H9 (cell line): ENCODE data around the gene CNR1. TPM values are rescaled to one million over a fixed set of nuclear protein-coding genes. Genes with fewer than 3 reads are reported as not detected.

Experiments
- DNase-seq: peaks from one replicate; pipeline ENCODE4 v3.0.0-alpha.2; 2017
- H2AFZ ChIP-seq: one replicate; pipeline ENCODE4 v1.6.1; 2013; ENCODE audit warnings: mild to moderate bottlenecking, low read length, control low read depth, moderate library complexity
- H2AK5ac ChIP-seq: 2 replicates; pipeline ENCODE4 v1.6.1; 2013; ENCODE audit warnings: low read length, control low read depth, mixed read lengths; ENCODE audit not compliant: insufficient read length
- H2BK120ac ChIP-seq: one replicate; pipeline ENCODE4 v1.6.1; 2013; ENCODE audit warnings: low read depth, mild to moderate bottlenecking, low read length, control low read depth, inconsistent platforms; ENCODE audit not compliant: poor library complexity, severe bottlenecking
- H2BK12ac ChIP-seq: 2 replicates; pipeline ENCODE4 v1.6.1; 2013; ENCODE audit warnings: low read length, control low read depth, mixed read lengths, low read depth; ENCODE audit not compliant: insufficient read length
- H2BK15ac ChIP-seq: 2 replicates; pipeline ENCODE4 v1.6.1; 2013; ENCODE audit warnings: low read depth, low read length, control low read depth
- H2BK20ac ChIP-seq: one replicate; pipeline ENCODE4 v1.6.1; 2013; ENCODE audit warnings: low read depth, mild to moderate bottlenecking, low read length, control low read depth, inconsistent platforms; ENCODE audit not compliant: poor library complexity, severe bottlenecking
- H2BK5ac ChIP-seq: 2 replicates; pipeline ENCODE4 v1.6.1; 2013; ENCODE audit warnings: low read length, control low read depth, mixed read lengths; ENCODE audit not compliant: insufficient read length
- H3K14ac ChIP-seq: 2 replicates; pipeline ENCODE4 v1.6.1; 2013; ENCODE audit warnings: low read length, control low read depth; ENCODE audit not compliant: insufficient read depth
- H3K18ac ChIP-seq: 2 replicates; pipeline ENCODE4 v1.6.1; 2013; ENCODE audit warnings: low read depth, mild to moderate bottlenecking, mixed read lengths, low read length, control low read depth; ENCODE audit not compliant: insufficient read length
- H3K23ac ChIP-seq: 2 replicates; pipeline ENCODE4 v1.6.1; 2013; ENCODE audit warnings: low read length, control low read depth, mixed read lengths, low read depth; ENCODE audit not compliant: insufficient read length
- H3K23me2 ChIP-seq: 2 replicates; pipeline ENCODE4 v1.6.1; 2013; ENCODE audit warnings: low read depth, mild to moderate bottlenecking, mixed read lengths, low read length, control low read depth; ENCODE audit not compliant: insufficient read length, poor library complexity, severe bottlenecking
- H3K27ac ChIP-seq: 2 replicates; pipeline ENCODE4 v1.5.1; 2013; ENCODE audit warnings: low read length, control low read depth, mixed read lengths, low read depth; ENCODE audit not compliant: insufficient read length
- H3K27me3 ChIP-seq: 2 replicates; pipeline ENCODE4 v1.6.1; 2013; ENCODE audit warnings: low read length, control low read depth, inconsistent platforms; ENCODE audit not compliant: insufficient read depth
- H3K4ac ChIP-seq: 2 replicates; pipeline ENCODE4 v1.6.1; 2013; ENCODE audit warnings: low read depth, mild to moderate bottlenecking, control low read depth, inconsistent platforms, low read length, moderate library complexity
- H3K4me1 ChIP-seq: 2 replicates; pipeline ENCODE4 v1.6.1; 2013; ENCODE audit warnings: low read length, control low read depth, inconsistent platforms; ENCODE audit not compliant: insufficient read depth
- H3K4me2 ChIP-seq: 2 replicates; pipeline ENCODE4 v1.6.1; 2013; ENCODE audit warnings: low read length, control low read depth, mixed read lengths; ENCODE audit not compliant: insufficient read length, insufficient read depth
- H3K56ac ChIP-seq: 2 replicates; pipeline ENCODE4 v1.6.1; 2013; ENCODE audit warnings: low read depth, mild to moderate bottlenecking, mixed read lengths, low read length, control low read depth; ENCODE audit not compliant: insufficient read length
- H3K79me1 ChIP-seq: 2 replicates; pipeline ENCODE4 v1.6.1; 2013; ENCODE audit warnings: low read depth, mild to moderate bottlenecking, moderate library complexity, low read length, control low read depth, inconsistent platforms; ENCODE audit not compliant: insufficient read depth, poor library complexity, severe bottlenecking
- H3K79me2 ChIP-seq: 2 replicates; pipeline ENCODE4 v1.6.1; 2013; ENCODE audit warnings: low read length, control low read depth, inconsistent platforms; ENCODE audit not compliant: insufficient read depth
- H3K9ac ChIP-seq: 2 replicates; pipeline ENCODE4 v1.6.1; 2013; ENCODE audit warnings: low read length, control low read depth, mixed read lengths; ENCODE audit not compliant: insufficient read length; ENCODE audit errors: extremely low read depth
- H3K9me3 ChIP-seq: one replicate; pipeline ENCODE4 v1.6.1; 2013; ENCODE audit warnings: low read depth, low read length, inconsistent platforms; ENCODE audit not compliant: control insufficient read depth
- H3T11ph ChIP-seq: one replicate; pipeline ENCODE4 v1.6.1; 2013; ENCODE audit warnings: mild to moderate bottlenecking, low read length, control low read depth, inconsistent platforms
- H4K20me1 ChIP-seq: one replicate; pipeline ENCODE4 v1.6.1; 2013; ENCODE audit not compliant: control insufficient read depth, insufficient read length, insufficient read depth
- H4K5ac ChIP-seq: 2 replicates; pipeline ENCODE4 v1.6.1; 2013; ENCODE audit warnings: low read depth, mild to moderate bottlenecking, mixed read lengths, low read length, control low read depth; ENCODE audit not compliant: insufficient read length
- H4K8ac ChIP-seq: replicated peaks from 2 replicates; pipeline ENCODE4 v1.6.1; 2013; ENCODE audit warnings: low read length, control low read depth, mixed read lengths, low read depth; ENCODE audit not compliant: insufficient read length
- H4K91ac ChIP-seq: 2 replicates; pipeline ENCODE4 v1.6.1; 2013; ENCODE audit warnings: low read depth, mild to moderate bottlenecking, moderate library complexity, mixed read lengths, low read length, control low read depth; ENCODE audit not compliant: insufficient read length
- H3K27ac Mint-ChIP-seq, 3 experiments: 2 replicates in 2 of 3; 3 replicates in 1 of 3; pipeline ENCODE4 v1.8.0; 2020 to 2021; ENCODE audit warnings: mixed read lengths in 3 of 3, mild to moderate bottlenecking in 1 of 3, moderate library complexity in 1 of 3
- H3K27me3 Mint-ChIP-seq: 2 replicates; pipeline ENCODE4 v1.8.0; 2021; ENCODE audit warnings: low read depth, mild to moderate bottlenecking, moderate library complexity, mixed read lengths
- H3K36me3 Mint-ChIP-seq, 3 experiments: 2 replicates in 2 of 3; 3 replicates in 1 of 3; pipeline ENCODE4 v1.8.0; 2020 to 2021; ENCODE audit warnings: low read depth in 3 of 3, mixed read lengths in 3 of 3; ENCODE audit not compliant: insufficient read depth in 1 of 3
- H3K4me1 Mint-ChIP-seq, 2 experiments: 2 replicates each; pipeline ENCODE4 v1.8.0; 2020; ENCODE audit warnings: mixed read lengths in 2 of 2
- H3K4me3 Mint-ChIP-seq, 2 experiments: 2 replicates in 1 of 2; 3 replicates in 1 of 2; pipeline ENCODE4 v1.8.0; 2020 to 2021; ENCODE audit warnings: mild to moderate bottlenecking in 2 of 2, mixed read lengths in 2 of 2, moderate library complexity in 1 of 2
- H3K9me3 Mint-ChIP-seq, 2 experiments: 2 replicates in 1 of 2; 3 replicates in 1 of 2; pipeline ENCODE4 v1.8.0; 2020; ENCODE audit warnings: mild to moderate bottlenecking in 2 of 2, mixed read lengths in 2 of 2, moderate library complexity in 1 of 2
- WGBS: extraction: QIAGEN DNeasy Blood & Tissue Kit; methylation state at CpG from one replicate; pipeline ENCODE4 v1.1.7; 2013; ENCODE audit warnings: missing lambda C conversion rate, low lambda C conversion rate, mixed read lengths; ENCODE audit not compliant: insufficient read length; ENCODE audit errors: extremely low coverage; 5-methylcytosine and 5-hydroxymethylcytosine counted together
- total RNA-seq: library from RNA; stranded (reverse); gene quantifications from 2 replicates; pipeline ENCODE4 v1.2.1, GENCODE V29; 2021
- TF ChIP-seq, protein P1 (sequence below): fragments of 200-600 bp; sonication (generic); conservative IDR thresholded peaks from 3 replicates; pipeline ENCODE4 v1.8.0; 2021; ENCODE audit warnings: antibody characterized with exemption, mild to moderate bottlenecking

The CNR1 gene
- total RNA-seq, 1 experiment from 2014 or later, result 0.72 TPM

- Mint-ChIP-seq H3K27ac (no peak overlapping the region), H3K9me3 (0 out of 5 replicates have a peak, but pooled peaks cover 0 to 2% of the 10 kb centered on the region in 2 experiments), H3K4me3 (no peak overlapping the region), H3K4me1 (peaks cover 25 to 28% of the 10 kb centered on the region in 2 experiments), H3K36me3 (peaks cover 0 to 5% (median 0%) of the 10 kb centered on the region in 3 experiments; a peak in 3 of 7 replicates), H3K27me3 (peaks cover 38% of the 10 kb centered on the region)
- H3K18ac ChIP-seq, result no peak overlapping the region
- no peak overlapping the region; the same call in 1 of the 2 replicates for H3K4ac ChIP-seq
- no peak overlapping the region for H2BK120ac ChIP-seq
- TF ChIP-seq, protein P1, sequence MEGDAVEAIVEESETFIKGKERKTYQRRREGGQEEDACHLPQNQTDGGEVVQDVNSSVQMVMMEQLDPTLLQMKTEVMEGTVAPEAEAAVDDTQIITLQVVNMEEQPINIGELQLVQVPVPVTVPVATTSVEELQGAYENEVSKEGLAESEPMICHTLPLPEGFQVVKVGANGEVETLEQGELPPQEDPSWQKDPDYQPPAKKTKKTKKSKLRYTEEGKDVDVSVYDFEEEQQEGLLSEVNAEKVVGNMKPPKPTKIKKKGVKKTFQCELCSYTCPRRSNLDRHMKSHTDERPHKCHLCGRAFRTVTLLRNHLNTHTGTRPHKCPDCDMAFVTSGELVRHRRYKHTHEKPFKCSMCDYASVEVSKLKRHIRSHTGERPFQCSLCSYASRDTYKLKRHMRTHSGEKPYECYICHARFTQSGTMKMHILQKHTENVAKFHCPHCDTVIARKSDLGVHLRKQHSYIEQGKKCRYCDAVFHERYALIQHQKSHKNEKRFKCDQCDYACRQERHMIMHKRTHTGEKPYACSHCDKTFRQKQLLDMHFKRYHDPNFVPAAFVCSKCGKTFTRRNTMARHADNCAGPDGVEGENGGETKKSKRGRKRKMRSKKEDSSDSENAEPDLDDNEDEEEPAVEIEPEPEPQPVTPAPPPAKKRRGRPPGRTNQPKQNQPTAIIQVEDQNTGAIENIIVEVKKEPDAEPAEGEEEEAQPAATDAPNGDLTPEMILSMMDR, result no peak
- DNase-seq, result no peak
- H4K91ac ChIP-seq, result no peak overlapping the region
- H3K9me3 ChIP-seq, result no peaks in the 10 kb centered on the region
- H4K5ac ChIP-seq, result no peak overlapping the region
- H3K23me2 ChIP-seq, result no peaks in the 10 kb centered on the region
- H3K4me2 ChIP-seq, result no peak overlapping the region
- no peak overlapping the region for H2AFZ ChIP-seq
- WGBS, result no CpG with 5 or more reads among the region's 20 CpGs
- H3K27me3 ChIP-seq, result no peaks in the 10 kb centered on the region
- no peak overlapping the region for H4K8ac ChIP-seq
- H2BK15ac ChIP-seq, result no peak overlapping the region
- 0 out of 2 replicates have a peak, but pooled peaks cover 2% of the 10 kb centered on the region for H3K4me1 ChIP-seq
- no peak overlapping the region for H3K56ac ChIP-seq
- H3K27ac ChIP-seq, result no peak overlapping the region
- no peak overlapping the region for H2AK5ac ChIP-seq
- H3K9ac ChIP-seq, result no peak overlapping the region
- no peaks in the 10 kb centered on the region for H3K79me2 ChIP-seq
- no peaks in the 10 kb centered on the region for H3K79me1 ChIP-seq
- no peak overlapping the region for H2BK5ac ChIP-seq
- no peak overlapping the region for H3K14ac ChIP-seq
- H4K20me1 ChIP-seq, result no peaks in the 10 kb centered on the region
- no peak overlapping the region for H3K23ac ChIP-seq
- H2BK20ac ChIP-seq, result no peak overlapping the region
- no peak overlapping the region for H2BK12ac ChIP-seq
- H3T11ph ChIP-seq, result no peak overlapping the region
These were observed 21.4 kb downstream of the CNR1 start for GRCh38 chr6:88144637-88145297.
